OCI-LY3 (cell line): ENCODE data around the gene SAA2.
"Not testable (repeated sequence)": the region's sequence is repeated elsewhere in the genome, so short reads cannot be mapped to it uniquely, and the experiment has no call there.

Source experiments
- H2AFZ ChIP-seq: fragments of 200-600, 300-600 bp; shearing (Covaris generic); 2 replicates; pipeline ENCODE4 v1.6.0; 2014; ENCODE audit warnings: antibody characterized with exemption, low read depth, low read length
- H3K27ac ChIP-seq: fragments of 200-600, 300-600 bp; sonication (generic); 2 replicates; pipeline ENCODE4 v1.5.1; 2014; ENCODE audit warnings: mild to moderate bottlenecking, low read length, moderate library complexity, mixed read lengths
- H3K27me3 ChIP-seq: fragments of 200-600, 300-600 bp; sonication (generic); 2 replicates; pipeline ENCODE4 v1.6.1; 2014; ENCODE audit warnings: low read depth, low read length, mixed read lengths
- H3K36me3 ChIP-seq: fragments of 200-600, 300-600 bp; sonication (generic); replicated peaks from 2 replicates; pipeline ENCODE3; 2014; ENCODE audit warnings: low read depth, low read length, mixed read lengths
- H3K4me1 ChIP-seq: fragments of 300-600, 200-600 bp; sonication (generic); 2 replicates; pipeline ENCODE4 v1.6.1; 2014; ENCODE audit warnings: low read length, mixed read lengths
- H3K4me2 ChIP-seq: fragments of 200-600, 300-600 bp; sonication (generic); 2 replicates; pipeline ENCODE4 v1.6.1; 2014; ENCODE audit warnings: low read length, mixed read lengths
- H3K4me3 ChIP-seq: fragments of 300-600, 200-600 bp; sonication (generic); 2 replicates; pipeline ENCODE4 v1.5.1; 2014; ENCODE audit warnings: antibody characterized with exemption, mild to moderate bottlenecking, low read length, moderate library complexity
- H3K79me2 ChIP-seq: fragments of 300-600, 200-600 bp; shearing (Covaris generic); 2 replicates; pipeline ENCODE4 v1.6.1; 2014; ENCODE audit warnings: mild to moderate bottlenecking, low read length, mixed read lengths
- H3K9ac ChIP-seq: fragments of 300-600, 200-600 bp; shearing (Covaris generic); 2 replicates; pipeline ENCODE4 v1.6.0; 2014; ENCODE audit warnings: mild to moderate bottlenecking, low read length, moderate library complexity
- H3K9me3 ChIP-seq: fragments of 200-600, 300-600 bp; shearing (Covaris generic); 2 replicates; pipeline ENCODE4 v1.6.1; 2014; ENCODE audit warnings: low read length, mixed read lengths; ENCODE audit not compliant: insufficient read depth
- H4K20me1 ChIP-seq: fragments of 200-600, 300-600 bp; sonication (generic); 2 replicates; pipeline ENCODE4 v1.6.1; 2016; ENCODE audit warnings: low read length, mixed read lengths; ENCODE audit not compliant: insufficient read depth
- EZH2phosphoT487 ChIP-seq: fragments of 200-600 bp; shearing (Covaris generic); IDR thresholded peaks from 2 replicates; pipeline ENCODE4 v1.6.1; 2018; ENCODE audit warnings: antibody characterized with exemption, mixed run types, low read depth
- TF ChIP-seq, protein P1 (sequence below): fragments of 200-600, 300-600 bp; sonication (generic); IDR thresholded peaks from 2 replicates; pipeline ENCODE4 v1.5.1; 2014; ENCODE audit warnings: antibody characterized with exemption, low read length, low read depth

Gene SAA2

DNA sequence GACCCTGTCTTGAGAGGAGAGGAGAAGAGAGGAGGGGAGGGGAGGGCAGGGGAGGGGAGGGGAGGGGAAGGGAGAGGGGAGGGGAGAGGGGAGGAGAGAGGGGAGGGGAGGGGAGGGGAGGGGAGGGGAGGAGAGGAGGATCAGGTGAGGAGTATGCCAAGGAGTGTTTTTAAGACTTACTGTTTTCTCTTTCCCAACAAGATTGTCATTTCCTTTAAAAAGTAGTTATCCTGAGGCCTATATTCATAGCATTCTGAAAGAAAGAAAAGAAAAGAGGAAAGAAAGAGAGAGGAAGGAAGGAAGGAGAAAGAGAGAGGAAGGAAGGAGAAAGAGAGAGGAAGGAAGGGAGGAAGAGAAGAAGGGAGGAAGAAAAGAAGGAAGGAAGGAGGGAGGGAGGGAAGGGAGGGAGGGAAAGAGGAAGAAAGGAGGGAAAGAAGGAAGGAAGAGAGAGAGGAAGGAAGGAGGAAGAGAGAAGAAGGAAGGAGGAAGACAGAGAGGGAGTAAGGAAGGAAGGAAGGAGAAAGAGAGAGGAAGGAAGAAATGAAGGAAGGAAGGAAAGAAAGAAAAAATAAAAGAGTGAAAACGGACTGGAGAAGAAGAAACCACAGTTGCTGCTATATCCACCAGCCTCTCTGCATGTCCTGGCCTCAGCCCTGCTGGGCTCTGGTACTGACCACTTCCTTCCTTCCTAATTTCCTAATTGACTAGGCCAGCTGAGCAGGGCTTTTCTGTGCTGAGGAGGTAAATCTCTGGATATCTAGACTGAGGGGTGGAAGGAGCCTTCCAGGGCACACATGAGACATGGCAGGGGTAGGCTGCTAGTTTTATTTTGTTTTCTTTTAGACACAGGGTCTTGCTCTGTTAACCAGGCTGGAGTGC, 16.4 kb upstream of the SAA2 start:
- Histone ChIP-seq H4K20me1 (peaks cover 4% of the 10 kb centered on the region; the same call in 1 of the 2 replicates), H3K9ac (no peak overlapping the region), H3K4me3 (no peak overlapping the region), H3K27ac (no peak overlapping the region), H3K4me1 (peaks cover 32% of the 10 kb centered on the region), H3K27me3 (peaks cover 23% of the 10 kb centered on the region), H2AFZ (no peak overlapping the region), H3K9me3 (no peaks in the 10 kb centered on the region), H3K4me2 (no peak overlapping the region), H3K79me2 (no peaks in the 10 kb centered on the region), H3K36me3 (no peaks in the 10 kb centered on the region)
- TF ChIP-seq EZH2phosphoT487, result no peak
- TF ChIP-seq, protein P1, sequence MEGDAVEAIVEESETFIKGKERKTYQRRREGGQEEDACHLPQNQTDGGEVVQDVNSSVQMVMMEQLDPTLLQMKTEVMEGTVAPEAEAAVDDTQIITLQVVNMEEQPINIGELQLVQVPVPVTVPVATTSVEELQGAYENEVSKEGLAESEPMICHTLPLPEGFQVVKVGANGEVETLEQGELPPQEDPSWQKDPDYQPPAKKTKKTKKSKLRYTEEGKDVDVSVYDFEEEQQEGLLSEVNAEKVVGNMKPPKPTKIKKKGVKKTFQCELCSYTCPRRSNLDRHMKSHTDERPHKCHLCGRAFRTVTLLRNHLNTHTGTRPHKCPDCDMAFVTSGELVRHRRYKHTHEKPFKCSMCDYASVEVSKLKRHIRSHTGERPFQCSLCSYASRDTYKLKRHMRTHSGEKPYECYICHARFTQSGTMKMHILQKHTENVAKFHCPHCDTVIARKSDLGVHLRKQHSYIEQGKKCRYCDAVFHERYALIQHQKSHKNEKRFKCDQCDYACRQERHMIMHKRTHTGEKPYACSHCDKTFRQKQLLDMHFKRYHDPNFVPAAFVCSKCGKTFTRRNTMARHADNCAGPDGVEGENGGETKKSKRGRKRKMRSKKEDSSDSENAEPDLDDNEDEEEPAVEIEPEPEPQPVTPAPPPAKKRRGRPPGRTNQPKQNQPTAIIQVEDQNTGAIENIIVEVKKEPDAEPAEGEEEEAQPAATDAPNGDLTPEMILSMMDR, result no peak

DNA sequence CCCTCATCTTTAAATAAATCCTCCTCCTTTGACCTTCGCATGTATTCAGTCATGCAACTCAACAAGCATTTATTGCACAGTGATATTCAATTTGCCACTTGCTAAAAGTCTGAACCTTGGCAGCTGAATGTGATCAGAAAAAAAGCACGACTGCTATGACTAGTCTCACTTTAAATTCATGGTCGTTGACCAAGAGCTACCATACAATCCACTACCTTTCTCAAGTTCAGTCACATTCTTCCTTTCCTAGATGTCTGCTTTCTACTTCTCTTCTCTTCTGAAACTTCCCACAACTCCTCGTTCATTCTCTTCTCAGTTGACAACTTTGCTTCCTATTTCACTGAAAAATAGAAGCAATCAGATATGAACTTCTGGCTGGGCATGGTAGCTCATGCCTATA, 15.6 kb upstream of the SAA2 start:
- TF ChIP-seq EZH2phosphoT487, result no peak
- TF ChIP-seq, protein P1, result no peak
- peaks cover 31% of the 10 kb centered on the region for H3K27me3 ChIP-seq
- peaks cover 4% of the 10 kb centered on the region; the same call in 1 of the 2 replicates for H4K20me1 ChIP-seq
- H2AFZ ChIP-seq, result no peak overlapping the region
- no peaks in the 10 kb centered on the region for H3K36me3 ChIP-seq
- H3K4me1 ChIP-seq, result peaks cover 32% of the 10 kb centered on the region
- peak overlapping the region; percentile 24; the same call in 1 of the 2 replicates for H3K4me3 ChIP-seq
- H3K79me2 ChIP-seq, result no peaks in the 10 kb centered on the region
- H3K27ac ChIP-seq, result no peak overlapping the region
- H3K9me3 ChIP-seq, result no peaks in the 10 kb centered on the region
- peak overlapping the region; percentile 61 for H3K4me2 ChIP-seq
- H3K9ac ChIP-seq, result no peak overlapping the region

- peaks cover 21% of the 10 kb centered on the region for H3K4me1 ChIP-seq
- H3K27ac ChIP-seq, H3K79me2 ChIP-seq, H4K20me1 ChIP-seq, H3K36me3 ChIP-seq, H3K9ac ChIP-seq, H3K4me3 ChIP-seq, H3K9me3 ChIP-seq, H3K4me2 ChIP-seq, H2AFZ ChIP-seq: not testable (repeated sequence)
- H3K27me3 ChIP-seq, result peaks cover 35% of the 10 kb centered on the region
Measured at GRCh38 chr11:18262681-18263350, 14.3 kb upstream of the SAA2 start.

DNA sequence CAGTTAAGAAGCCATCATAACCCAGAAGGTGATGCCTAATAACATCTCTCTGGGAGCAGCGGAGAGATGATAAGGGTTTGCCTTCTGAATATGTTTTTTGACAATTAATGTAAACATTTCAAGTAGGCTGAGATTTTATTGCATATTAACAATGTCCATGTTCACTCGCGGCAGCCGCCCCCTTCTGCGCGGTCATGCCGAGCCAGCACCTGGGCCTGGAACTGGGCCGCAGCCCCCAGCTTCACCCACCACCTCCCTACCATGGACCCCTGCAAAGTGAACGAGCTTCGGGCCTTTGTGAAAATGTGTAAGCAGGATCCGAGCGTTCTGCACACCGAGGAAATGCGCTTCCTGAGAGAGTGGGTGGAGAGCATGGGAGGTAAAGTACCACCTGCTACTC, 13.3 kb upstream of the SAA2 start:
- Histone ChIP-seq H3K79me2 (no peaks in the 10 kb centered on the region), H3K9ac (no peak overlapping the region), H3K4me3 (no peak overlapping the region), H3K4me2 (no peak overlapping the region), H3K27me3 (peaks cover 44% of the 10 kb centered on the region), H3K4me1 (peaks cover 19% of the 10 kb centered on the region), H3K36me3 (no peaks in the 10 kb centered on the region), H3K27ac (no peak overlapping the region), H4K20me1 (peaks cover 4% of the 10 kb centered on the region; the same call in 1 of the 2 replicates), H3K9me3 (no peaks in the 10 kb centered on the region), H2AFZ (no peak overlapping the region)
- TF ChIP-seq EZH2phosphoT487, result no peak
- TF ChIP-seq, protein P1, result no peak
